Astrocyte of the hippocampus (primary cell): ENCODE results near the gene AACS.
"Not testable (repeated sequence)": the region's sequence is repeated elsewhere in the genome, so short reads cannot be mapped to it uniquely, and the experiment has no call there.

Experiments used
- DNase-seq: peaks from one replicate; pipeline ENCODE4 v3.0.0; 2011; ENCODE audit warnings: low read depth, low spot score

The AACS gene

DNA sequence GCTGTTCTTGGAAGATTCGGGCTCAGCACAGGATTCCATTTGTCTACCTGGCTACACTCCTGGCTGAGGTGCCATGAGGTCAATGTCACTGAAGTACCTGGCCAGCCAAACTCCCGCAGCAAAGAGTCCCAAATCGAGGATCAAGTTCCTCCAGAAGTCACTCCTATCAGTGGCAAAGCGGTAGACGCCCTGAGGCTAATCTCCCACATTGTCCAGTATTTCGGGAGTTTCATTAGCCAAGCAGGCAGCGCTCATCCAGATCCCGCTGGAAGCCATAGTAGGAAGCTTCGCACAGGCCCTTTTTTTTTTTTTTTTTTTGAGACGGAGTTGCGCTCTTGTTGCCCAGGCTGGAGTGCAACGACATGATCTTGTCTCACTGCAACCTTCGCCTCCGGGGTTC, 8.9 kb upstream of the AACS start:
- DNase-seq: no peak

- DNase-seq: no peak
Observed at GRCh38 chr12:125057708-125058107, 7.5 kb upstream of the AACS start.

GRCh38 chr12:125061229-125061628, 4.0 kb upstream of the AACS start:
- DNase-seq: no peak

GRCh38 chr12:125063522-125063921, 1.7 kb upstream of the AACS start:
- not testable (repeated sequence) for DNase-seq

DNA sequence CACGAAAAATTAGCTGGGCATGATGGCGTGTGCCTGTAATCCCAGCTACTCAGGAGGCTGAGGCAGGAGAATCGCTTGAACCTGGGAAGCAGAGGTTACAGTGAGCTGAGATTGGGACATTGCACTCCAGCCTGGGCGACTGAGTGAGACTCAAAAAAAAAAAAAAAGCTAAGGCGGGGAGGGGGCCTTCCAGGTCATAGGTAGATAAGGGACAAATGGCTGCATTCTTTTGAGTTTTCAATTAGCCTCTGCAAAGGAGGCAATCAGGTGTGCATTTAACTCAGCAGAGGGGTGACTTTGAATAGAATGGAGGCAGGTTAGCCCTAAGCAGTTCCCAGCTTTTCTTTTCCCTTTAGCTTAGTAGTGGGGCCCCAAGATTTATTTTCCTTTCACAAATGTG, 743 bp upstream of the AACS start:
- no peak for DNase-seq

DNA sequence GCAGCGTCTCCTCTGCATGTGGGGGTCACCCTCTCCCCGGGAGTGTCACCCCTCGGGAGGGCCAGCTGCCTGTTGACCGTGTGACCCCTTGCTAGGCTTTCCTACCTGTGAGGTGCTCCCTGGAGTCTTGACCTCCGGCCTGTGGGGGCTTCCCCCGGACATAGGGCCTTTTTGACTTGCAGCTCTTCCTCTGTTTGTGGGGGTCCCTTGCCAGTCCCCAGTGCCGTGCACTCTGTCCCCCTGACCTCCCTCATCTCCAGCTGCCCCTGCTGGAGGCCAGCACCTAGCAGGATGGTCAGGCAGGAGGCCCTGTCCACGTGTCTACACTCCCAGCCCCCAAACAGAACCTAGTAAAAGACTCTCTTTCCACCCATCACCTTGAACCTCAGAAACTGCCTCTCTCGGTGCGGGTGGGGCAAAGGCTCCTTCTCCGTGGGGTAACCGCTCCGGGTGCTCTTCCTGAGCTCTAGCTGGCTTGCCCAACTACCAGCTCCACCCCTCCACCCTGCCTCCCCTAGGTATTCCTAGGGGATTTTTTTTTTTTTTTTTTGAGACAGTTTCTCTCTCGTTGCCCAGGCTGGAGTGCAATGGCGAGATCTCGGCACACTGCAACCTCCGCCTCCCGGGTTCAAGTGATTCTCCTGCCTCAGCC, 810 bp downstream of the AACS start:
- DNase-seq: no peak

GRCh38 chr12:125068391-125068790, 3.2 kb downstream of the AACS start:
- no peak for DNase-seq

DNA sequence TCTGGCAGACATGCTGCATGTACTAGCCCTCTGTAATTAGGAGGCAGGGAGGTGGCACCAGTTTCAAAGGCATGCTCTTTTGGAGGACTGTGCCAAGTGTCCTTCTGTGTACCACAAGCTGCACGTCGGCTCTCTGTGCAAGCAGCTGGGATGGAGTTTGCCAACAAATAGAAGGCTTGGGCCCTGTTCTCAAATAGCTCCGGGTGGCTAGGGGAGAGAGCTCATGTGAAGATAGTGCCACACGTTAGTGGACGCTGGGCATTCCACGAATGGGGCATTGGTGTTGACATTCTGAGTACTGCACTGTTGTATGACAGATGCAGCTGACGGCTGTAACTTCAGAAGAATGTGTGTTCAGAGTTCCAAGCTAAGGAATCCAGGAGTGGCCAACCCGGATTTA, 4.4 kb downstream of the AACS start:
- peak; percentile 36 for DNase-seq

GRCh38 chr12:125070112-125070511, 4.9 kb downstream of the AACS start:
- peak; percentile 39 for DNase-seq

GRCh38 chr12:125070661-125071390, 5.6 kb downstream of the AACS start:
- DNase-seq: no peak

DNA sequence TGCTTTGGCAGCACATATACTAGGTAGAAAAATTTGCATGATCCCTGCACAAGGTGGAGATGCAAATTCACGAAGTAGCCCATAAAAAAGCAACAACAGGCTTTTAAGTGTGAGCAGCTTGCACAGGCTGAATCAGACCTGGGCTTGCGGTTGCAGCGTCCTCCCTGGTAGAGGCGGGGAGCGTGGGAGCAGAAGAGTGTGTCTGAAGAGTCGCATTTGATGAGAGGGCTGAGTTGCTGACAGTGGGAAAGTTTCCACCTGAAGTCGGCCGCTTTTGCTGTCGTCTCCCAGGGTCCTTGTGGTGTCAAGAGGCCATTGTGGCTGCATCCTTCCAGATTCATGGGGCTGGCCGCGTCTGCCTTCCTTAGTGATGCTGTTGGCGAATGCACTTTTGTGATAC, 6.2 kb downstream of the AACS start:
- DNase-seq: no peak

DNA sequence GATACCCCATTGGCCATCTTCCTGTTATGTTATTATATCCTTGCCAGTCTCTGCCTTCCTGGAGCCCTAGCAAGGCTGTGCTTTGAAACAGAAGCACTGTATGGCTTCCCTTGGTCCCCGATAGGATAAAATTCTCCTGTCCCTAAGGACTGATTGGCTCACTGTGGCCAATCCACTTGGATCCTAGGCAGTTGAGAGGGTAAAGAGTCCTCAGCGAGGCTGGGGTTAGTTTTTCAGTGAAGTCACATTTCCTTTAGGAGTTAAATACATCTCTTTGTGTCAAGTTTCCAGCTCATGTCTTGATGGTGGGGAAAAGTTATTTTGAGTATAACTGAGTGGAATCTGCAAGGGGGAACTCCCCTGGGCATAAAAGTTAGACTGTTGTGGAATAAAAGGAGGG, 7.3 kb downstream of the AACS start:
- no peak for DNase-seq

DNA sequence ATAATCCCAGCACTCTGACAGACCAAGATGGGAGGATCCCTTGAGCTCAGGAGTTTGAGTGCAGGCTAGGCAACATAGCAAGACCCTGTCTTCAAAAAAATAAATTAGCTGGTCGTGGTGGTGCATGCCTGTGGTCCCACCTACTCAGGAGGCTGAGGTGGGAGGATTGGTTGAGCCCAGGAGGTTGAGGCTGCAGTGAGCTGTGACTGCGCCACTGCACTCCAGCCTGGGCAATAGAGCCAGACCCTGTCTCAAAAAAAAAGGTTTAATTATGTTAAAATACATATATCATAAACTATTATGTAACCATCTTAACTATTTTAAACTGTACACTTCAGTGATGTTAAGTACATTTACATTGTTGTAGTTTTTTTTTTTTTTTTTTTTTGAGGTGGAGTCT, 9.1 kb downstream of the AACS start:
- not testable (repeated sequence) for DNase-seq

DNA sequence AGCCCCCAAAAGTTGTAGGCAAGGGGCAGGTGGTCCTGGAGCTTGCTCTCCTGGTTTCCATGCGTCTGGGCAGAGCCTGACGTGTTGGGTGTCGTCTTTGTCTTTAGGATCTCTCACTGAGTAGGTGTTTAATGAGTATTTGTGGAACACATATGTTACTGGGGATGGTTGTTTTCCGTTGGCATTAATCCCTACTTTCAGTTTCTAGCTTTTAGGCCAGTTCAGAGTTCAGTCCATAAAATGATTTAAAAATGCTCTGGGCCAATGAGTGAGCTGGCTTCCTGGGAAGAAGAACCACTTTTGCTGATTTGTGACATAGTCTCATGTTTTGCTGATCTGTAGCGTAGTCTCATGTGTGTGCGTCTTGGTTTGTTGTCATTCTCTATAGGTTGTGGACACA, 10.9 kb downstream of the AACS start:
- DNase-seq: no peak

GRCh38 chr12:125079084-125079483, 13.8 kb downstream of the AACS start:
- DNase-seq: no peak

GRCh38 chr12:125079648-125080645, 14.7 kb downstream of the AACS start:
- DNase-seq: no peak

- DNase-seq: no peak
Observed at GRCh38 chr12:125081427-125081826, 16.2 kb downstream of the AACS start.

GRCh38 chr12:125083072-125083471, 17.8 kb downstream of the AACS start:
- DNase-seq: no peak

- not testable (repeated sequence) for DNase-seq
Observed at GRCh38 chr12:125088199-125088598, 23.0 kb downstream of the AACS start.

GRCh38 chr12:125089083-125089482, 23.8 kb downstream of the AACS start:
- DNase-seq: no peak

GRCh38 chr12:125089626-125090025, 24.4 kb downstream of the AACS start:
- no peak for DNase-seq

DNA sequence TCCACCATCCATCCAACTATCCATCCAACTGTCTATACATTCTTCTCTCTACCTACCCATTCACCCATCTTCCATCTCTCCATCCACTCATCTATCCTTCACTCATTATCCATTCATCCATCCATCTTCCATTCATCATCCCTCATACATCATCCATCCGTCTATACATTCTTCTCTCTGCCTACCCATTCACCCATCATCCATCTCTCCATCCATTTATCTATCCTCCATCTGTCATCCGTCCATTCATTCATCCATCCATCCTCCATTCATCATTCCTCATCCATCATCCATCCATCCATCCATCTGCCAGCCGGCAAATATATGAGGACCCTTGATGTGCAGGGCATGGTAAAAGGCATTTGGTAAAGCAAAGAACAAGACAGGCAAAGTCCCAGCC, 25.2 kb downstream of the AACS start:
- no peak for DNase-seq
